Heart right ventricle (tissue), 16 donors: ENCODE data around the gene PRR20G. TPM values are rescaled to one million over a fixed set of nuclear protein-coding genes. Genes with fewer than 3 reads are reported as not detected.

ENCODE experiments used
- ATAC-seq, 8 donors: fragments of 200-7000 bp; cut with Tn5 transposase; one replicate each; pipeline ENCODE4 v1.9.1; 2020; ENCODE audit warnings: mild to moderate bottlenecking in 8 of 8, moderate library complexity in 8 of 8, moderate number of reproducible peaks in 1 of 8
- DNase-seq, 2 donors: peaks; one replicate each; pipeline ENCODE4 v3.0.0-alpha.2; 2020
- H3K27ac ChIP-seq, 10 donors: fragments of 200-600 bp; sonication (generic) in 2 of 10; one replicate each; pipeline versions ENCODE4 v1.5.0 to v1.8.0; 2020 to 2022; ENCODE audit warnings: mild to moderate bottlenecking in 3 of 10
- H3K27me3 ChIP-seq, 7 donors: fragments of 200-600 bp; one replicate each; pipeline ENCODE4 v1.8.0; 2021 to 2022; ENCODE audit warnings: mild to moderate bottlenecking in 2 of 7
- H3K36me3 ChIP-seq, 9 donors: fragments of 200-600 bp; sonication (generic) in 1 of 9; one replicate each; pipeline versions ENCODE4 v1.5.0 to v1.8.0; 2020 to 2022; ENCODE audit warnings: mild to moderate bottlenecking in 2 of 9
- H3K4me1 ChIP-seq, 9 donors: fragments of 200-600 bp; sonication (generic) in 1 of 9; one replicate each; pipeline versions ENCODE4 v1.5.0 to v1.8.0; 2020 to 2022; ENCODE audit warnings: mild to moderate bottlenecking in 4 of 9
- H3K4me3 ChIP-seq, 10 donors: fragments of 200-600 bp; sonication (generic) in 2 of 10; one replicate each; pipeline versions ENCODE4 v1.5.0 to v1.8.0; 2020 to 2022; ENCODE audit warnings: mild to moderate bottlenecking in 7 of 10, moderate library complexity in 2 of 10
- H3K9me3 ChIP-seq, 11 donors: fragments of 200-600 bp in 10 of 11; sonication (generic) in 2 of 11; one replicate each; pipeline versions ENCODE4 v1.5.0 to v1.8.0; 2013 to 2022; ENCODE audit warnings: mild to moderate bottlenecking in 2 of 11, control low read depth in 1 of 11, moderate library complexity in 1 of 11
- CTCF ChIP-seq, 9 donors: fragments of 200-600 bp; sonication (generic) in 2 of 9; IDR thresholded peaks; one replicate each; pipeline versions ENCODE4 v1.5.0 to v1.8.0; 2021 to 2022; ENCODE audit warnings: antibody characterized with exemption in 9 of 9, mild to moderate bottlenecking in 5 of 9, moderate library complexity in 1 of 9
- WGBS, 2 donors: extraction: QIAGEN DNeasy Blood & Tissue Kit; methylation state at CpG; one replicate each; pipeline ENCODE4 v1.1.7; 2013; ENCODE audit warnings: inconsistent platforms in 1 of 2; 5-methylcytosine and 5-hydroxymethylcytosine counted together
- intact Hi-C, 10 donors: fragments of 100-400 bp; cut with DNase I; formaldehyde crosslinking; loops; one replicate each; pipeline versions ENCODE4 v1.11.1 to v1.14.2; 2022
- polyA plus RNA-seq, 2 donors: library from polyadenylated mRNA; stranded (reverse); fragments of 200-250 nt; gene quantifications; one replicate each; pipeline ENCODE4 v1.2.3, GENCODE V29; 2013
- total RNA-seq, 10 donors: library from RNA; stranded (reverse); fragmentation: NEBNext Ultra II Directional in 3 of 10; extraction: Animal tissue kit (Norgen Biotek cat#: 25700) in 3 of 10; gene quantifications; one replicate each; pipeline versions ENCODE4 v1.2.1 to v1.2.4, GENCODE V29; 2021 to 2023
- donor health status: Arrhythmogenic right ventricular cardiomyopathy.
- donor health status: ischemic (EF 13 %, LVEDD 7.1; RV severe dilation, severe dysfunction).
- donor health status: healthy with polysubstance abuse.
- donor health status: DM: no; HTN: yes; CAD: no.
- donor health status: DM: no; HTN: no; CAD: no.
- donor health status: ischemic (EF 25% LVEDD 6.9; RV normal size, moderate dysfunction).
- donor health status: ischemic (EF 25% LVEDD 5.7; RV mildly dilated, moderate dysfunction).
- donor health status: healthy.
- donor health status: DM: yes; HTN: yes; CAD: no.
- donor health status: Ischemic cardiomyopathy.
- donor health status: ischemic (EF 35%, LVEDD 5.7; RV mildly dilated, moderate dysfunction).
- donor health status: nonischemic (EF 11% LVEDD 7.7; RV severe dilation, severe dysfunction).
- donor health status: DM: yes; HTN: yes; CAD: no.
- donor health status: PGD.
- donor health status: ischemic (EF 29% LVEDD 5.4; RV normal size, mild dysfunction).
- donor health status: nonischemic (EF 23%, LVEDD 6.1; RV moderate dilation, normal function).

Gene PRR20G
- total and polyA plus RNA-seq, 12 donors = not detected

DNA sequence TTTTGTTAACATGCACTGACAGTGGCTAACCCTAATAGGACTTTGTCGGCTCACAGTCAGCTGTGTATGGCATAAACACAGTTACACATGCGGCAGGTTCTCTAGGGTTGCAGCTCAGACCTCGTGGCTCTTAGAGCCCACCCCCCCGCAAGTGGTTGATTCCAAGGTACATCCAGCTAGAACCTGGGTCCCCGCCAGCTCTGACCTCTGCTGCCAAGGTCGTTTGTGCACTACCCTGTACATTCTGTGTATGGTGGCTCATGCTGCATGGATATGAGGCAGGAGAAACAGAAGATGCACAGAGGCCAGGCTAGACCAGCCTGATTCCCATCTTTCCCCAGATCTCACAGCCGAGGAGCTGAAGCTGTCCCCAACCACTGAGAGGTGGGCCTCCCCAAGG lies 25.9 kb downstream of the PRR20G start:
- 76 to 81% methylated on average over 7 of the region's 7 CpGs for WGBS, 2 donors
- Histone ChIP-seq H3K27ac (no peak overlapping the region), H3K27me3 (peaks cover 0 to 36% (median 7%) of the 10 kb centered on the region in 7 donors), H3K9me3 (no peaks in the 10 kb centered on the region), H3K36me3 (no peaks in the 10 kb centered on the region), H3K4me1 (no peaks in the 10 kb centered on the region), H3K4me3 (no peak overlapping the region)
- ATAC-seq (no peak), DNase-seq (no peak)
- intact Hi-C loops = no loop called here
- no peak for TF ChIP-seq CTCF (IDR thresholded peaks at IDR 0.05)

DNA sequence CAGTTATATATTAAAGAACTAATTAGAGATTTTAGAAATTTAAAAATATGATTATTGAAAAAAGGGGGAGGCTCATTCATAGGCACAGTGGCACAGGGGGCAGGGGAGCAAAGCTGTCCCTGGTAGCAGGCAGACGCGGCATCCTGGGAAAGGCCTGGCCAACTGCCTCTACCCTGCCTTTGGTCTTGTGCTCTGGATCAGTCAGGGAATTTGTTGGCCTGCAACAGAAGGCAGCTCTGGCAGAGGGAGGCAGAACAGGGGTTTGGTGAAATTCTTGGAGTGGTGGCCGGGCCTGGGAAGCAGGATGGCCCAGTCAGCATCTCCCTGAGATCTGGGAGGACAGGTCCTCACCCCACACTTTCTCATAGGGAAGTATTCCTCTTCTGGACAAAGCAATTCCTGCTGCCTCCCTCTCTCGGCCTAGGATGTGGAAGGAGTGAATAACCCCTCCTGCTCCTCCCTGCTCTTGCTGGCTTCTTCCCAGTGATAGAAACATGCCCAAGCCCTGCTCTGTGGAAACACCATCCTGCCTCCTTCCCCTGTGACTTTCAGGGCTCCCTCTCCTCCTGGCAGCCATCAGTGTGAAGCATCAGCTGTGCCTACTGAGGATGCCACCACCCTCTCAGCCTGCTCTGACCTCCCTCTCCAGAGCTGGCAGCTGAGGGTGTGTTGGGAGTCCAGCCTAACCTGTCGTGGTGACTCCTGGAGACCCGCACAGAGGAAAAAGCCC lies 26.9 kb downstream of the PRR20G start:
- 63 to 81% methylated on average over 6 of the region's 6 CpGs for WGBS, 2 donors
- intact Hi-C loops = no loop called here
- Histone ChIP-seq H3K27me3 (peaks cover 0 to 27% (median 2%) of the 10 kb centered on the region in 7 donors), H3K27ac (no peak overlapping the region), H3K9me3 (no peaks in the 10 kb centered on the region), H3K36me3 (no peaks in the 10 kb centered on the region), H3K4me3 (no peak overlapping the region), H3K4me1 (no peaks in the 10 kb centered on the region)
- DNase-seq = no peak
- ATAC-seq = no peak
- no peak for TF ChIP-seq CTCF (IDR thresholded peaks at IDR 0.05)

DNA sequence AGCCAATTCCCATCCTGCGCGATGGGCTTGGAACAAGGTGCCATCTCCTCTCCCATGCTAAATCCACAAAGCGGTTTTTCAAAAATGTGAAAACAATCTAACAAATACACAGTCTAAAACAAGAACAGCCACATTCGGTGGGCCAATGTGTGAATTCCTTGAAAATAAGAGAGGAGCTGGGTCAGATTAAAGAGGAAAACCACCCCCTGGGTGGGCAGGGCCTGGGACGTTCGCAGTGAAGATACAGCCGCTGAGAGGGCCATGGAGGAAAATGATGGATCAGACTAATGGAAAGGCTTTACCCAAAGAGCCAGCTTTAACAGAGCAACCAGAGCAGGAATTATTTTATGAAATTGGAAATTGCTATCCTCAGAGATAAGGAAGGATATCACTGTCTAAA lies 27.4 kb downstream of the PRR20G start:
- no peak for DNase-seq
- Histone ChIP-seq H3K36me3 (no peaks in the 10 kb centered on the region), H3K27ac (no peak overlapping the region), H3K9me3 (no peaks in the 10 kb centered on the region), H3K4me1 (no peaks in the 10 kb centered on the region), H3K27me3 (peaks cover 0 to 22% (median 5%) of the 10 kb centered on the region in 7 donors), H3K4me3 (no peak overlapping the region)
- 81 to 86% methylated on average over 7 of the region's 7 CpGs for WGBS, 2 donors
- intact Hi-C loops = no loop called here
- no peak for TF ChIP-seq CTCF (IDR thresholded peaks at IDR 0.05)
- no peak for ATAC-seq

- ATAC-seq (no peak), DNase-seq (no peak)
- H3K27ac ChIP-seq = no peak overlapping the region
- no peaks in the 10 kb centered on the region for H3K4me1 ChIP-seq
- intact Hi-C loops = no loop called here
- H3K27me3 ChIP-seq = peaks cover 0 to 16% (median 3%) of the 10 kb centered on the region in 7 donors
- 41 to 46% methylated on average over 4 of the region's 4 CpGs for WGBS, 2 donors
- H3K9me3 ChIP-seq = no peaks in the 10 kb centered on the region
- H3K36me3 ChIP-seq = no peaks in the 10 kb centered on the region
- H3K4me3 ChIP-seq = no peak overlapping the region
- TF ChIP-seq CTCF (IDR thresholded peaks at IDR 0.05) = no peak
These were observed 28.0 kb downstream of the PRR20G start for GRCh38 chr3:127259882-127260281.
